CD4-positive, alpha-beta T cell treated with Interleukin-2 at 100 ng/mL for 4 hours (primary cell): Measurements from ENCODE around the gene PIK3IP1.
"Not testable (repeated sequence)": the region's sequence is repeated elsewhere in the genome, so short reads cannot be mapped to it uniquely, and the experiment has no call there.

Source experiments
- DNase-seq: peaks from one replicate; pipeline ENCODE4 v3.0.0-alpha.2; 2020; ENCODE audit warnings: low spot score

Gene PIK3IP1

DNA sequence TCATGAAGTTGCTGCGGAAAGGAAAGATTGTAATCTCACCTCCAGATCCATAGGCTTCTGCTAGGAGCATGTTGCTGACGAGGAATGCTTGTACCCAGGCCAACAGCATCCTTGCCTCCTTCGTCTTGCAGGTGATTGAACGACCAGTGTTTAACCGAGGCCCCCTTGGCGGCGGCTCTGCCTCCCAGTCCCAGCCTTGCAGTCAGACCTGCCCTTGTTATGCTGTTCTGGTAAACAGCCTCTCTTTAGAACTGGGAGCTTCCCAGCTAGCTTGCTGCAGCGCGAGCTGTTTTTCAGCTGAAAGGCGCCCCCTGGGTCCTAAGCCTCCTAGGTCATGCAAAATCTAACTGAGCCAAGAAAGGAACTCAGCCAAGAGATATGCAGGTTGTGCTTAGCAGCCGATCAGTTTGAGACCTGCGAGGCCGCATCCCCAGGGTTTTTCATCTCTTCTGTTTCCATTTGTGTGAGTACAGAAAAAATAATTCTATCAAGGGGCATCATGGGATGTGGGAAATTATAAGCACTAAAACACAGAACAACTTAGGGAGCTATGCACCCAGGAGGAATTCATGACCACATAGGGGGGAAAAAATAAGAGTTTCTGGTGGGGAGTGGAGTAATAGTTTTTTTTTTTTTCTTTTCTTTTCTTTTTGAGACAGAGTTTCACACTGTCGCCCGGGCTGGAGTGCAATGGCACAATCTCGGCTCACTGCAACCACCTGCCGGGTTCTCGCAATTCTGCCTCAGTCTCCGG is at the start of gene PIK3IP1:
PIK3IP1 (minus strand) TSS at position 253 of the 754 bp plus-strand sequence; CDS start at position 109, 144 bp downstream.
- peak; percentile 91 for DNase-seq

- no peak for DNase-seq
Observed at GRCh38 chr22:31341386-31342088, 49.2 kb upstream of the PIK3IP1 start.

DNA sequence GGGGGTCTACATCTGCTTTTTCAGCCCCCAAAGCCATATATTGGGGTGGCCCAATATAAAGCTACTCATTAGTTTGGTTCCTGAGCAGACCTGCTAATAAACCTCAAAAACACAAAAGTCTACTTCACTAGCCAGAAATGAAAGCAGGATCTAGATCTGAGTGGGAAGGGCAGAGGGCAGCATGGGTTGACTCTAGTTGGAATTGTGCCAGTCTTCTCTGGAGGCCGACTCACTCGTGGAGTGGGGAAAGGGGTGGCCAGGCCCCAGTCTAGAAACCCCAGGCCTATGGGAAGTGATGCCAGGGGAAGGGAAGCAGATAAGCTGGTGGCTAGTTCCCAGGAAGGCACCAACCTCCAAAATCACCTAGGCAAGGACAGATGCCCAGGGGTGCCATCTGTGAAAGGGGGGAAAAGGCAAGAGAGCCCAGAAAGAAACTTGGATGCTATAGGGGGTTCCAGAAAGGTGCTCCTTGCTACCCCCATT is 48.5 kb upstream of the PIK3IP1 start:
- DNase-seq = no peak

DNA sequence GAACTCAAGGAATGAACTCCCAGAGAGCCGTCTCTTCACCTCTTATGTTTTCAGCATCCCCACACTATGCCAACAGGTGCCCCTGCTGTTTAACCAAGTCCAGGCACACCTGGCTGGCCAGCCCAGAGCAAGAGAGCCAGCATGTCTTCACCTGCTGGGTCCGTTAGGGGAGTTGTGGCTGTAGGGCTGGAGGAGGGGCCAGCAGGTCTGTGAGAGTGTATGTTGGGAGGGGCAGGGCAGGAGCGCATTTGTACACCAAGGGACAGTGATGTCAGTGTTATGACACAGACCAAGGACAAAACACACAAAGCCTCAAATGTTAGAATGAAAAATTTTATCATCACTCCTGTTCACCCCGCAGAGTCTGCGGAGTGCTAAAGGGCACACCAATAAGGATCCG is 48.1 kb upstream of the PIK3IP1 start:
- DNase-seq = no peak

- no peak for DNase-seq
Observed at GRCh38 chr22:31339148-31339832, 47.0 kb upstream of the PIK3IP1 start.

GRCh38 chr22:31337178-31337577 is 44.9 kb upstream of the PIK3IP1 start:
- DNase-seq = peak; percentile 13

DNA sequence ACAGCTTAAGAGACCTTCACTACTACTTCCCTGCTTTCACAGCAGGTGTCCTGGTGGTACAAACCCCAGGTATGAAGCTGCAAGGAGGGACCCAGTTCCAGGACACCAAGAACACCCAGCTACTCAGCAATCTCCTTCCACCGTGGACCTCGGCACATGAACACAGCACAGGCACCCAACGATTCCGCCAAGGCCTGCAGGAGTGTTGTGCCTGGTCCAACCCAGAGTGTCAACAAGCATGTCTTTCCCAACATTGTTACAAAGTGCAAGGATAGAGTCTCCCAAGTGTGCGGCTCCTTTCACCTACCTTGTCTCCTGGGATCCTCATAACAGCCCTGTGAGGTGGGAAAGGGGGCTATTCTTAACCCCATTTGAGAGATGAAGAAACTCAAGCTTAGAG is 42.0 kb upstream of the PIK3IP1 start:
- DNase-seq = no peak

- no peak for DNase-seq
Observed at GRCh38 chr22:31333641-31334040, 41.4 kb upstream of the PIK3IP1 start.

DNA sequence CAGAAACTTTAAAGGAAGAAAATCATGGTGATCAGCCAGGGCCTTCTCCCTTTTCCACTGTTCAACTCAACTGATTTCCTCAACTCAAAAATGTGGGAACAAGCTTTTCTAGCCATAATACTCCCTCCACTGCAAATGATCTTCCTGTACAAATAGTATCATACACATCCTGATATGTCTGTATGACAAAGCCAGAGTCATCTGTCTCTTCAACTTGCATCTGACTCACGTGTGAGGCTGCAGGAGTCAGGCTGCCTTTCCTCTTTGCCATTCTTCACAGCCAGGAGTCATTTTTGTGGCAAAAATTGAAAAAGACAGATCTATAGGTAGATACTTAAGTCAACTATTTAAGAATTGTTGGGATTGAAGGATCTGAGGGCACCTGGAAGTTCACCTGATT is 40.6 kb upstream of the PIK3IP1 start:
- DNase-seq = no peak

- DNase-seq = no peak
Observed at GRCh38 chr22:31332010-31332409, 39.7 kb upstream of the PIK3IP1 start.

- no peak for DNase-seq
Observed at GRCh38 chr22:31329453-31330215, 37.3 kb upstream of the PIK3IP1 start.

- DNase-seq = no peak
Observed at GRCh38 chr22:31329029-31329428, 36.7 kb upstream of the PIK3IP1 start.

- DNase-seq = no peak
Observed at GRCh38 chr22:31328544-31328960, 36.3 kb upstream of the PIK3IP1 start.

- no peak for DNase-seq
Observed at GRCh38 chr22:31327806-31328543, 35.7 kb upstream of the PIK3IP1 start.

DNA sequence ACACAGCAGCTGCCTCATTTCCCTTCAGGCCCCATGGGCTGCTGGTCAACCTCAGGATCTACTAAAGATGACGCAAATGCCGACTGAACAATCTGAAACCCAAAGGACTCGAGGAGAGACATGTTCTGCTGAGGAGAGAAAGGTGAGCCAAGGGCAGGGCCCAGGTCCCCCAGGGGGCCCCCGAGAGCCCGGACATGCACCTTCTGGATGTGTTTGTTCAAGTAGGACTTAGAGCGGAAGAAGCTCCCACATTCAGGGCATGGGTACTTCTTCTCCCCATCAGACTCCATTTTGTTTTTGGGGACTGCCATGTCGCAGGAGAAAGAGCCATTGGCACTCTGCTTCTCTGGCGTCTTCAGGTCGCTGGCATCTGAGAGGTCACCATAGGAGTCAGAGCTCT is 34.6 kb upstream of the PIK3IP1 start:
- no peak for DNase-seq

DNA sequence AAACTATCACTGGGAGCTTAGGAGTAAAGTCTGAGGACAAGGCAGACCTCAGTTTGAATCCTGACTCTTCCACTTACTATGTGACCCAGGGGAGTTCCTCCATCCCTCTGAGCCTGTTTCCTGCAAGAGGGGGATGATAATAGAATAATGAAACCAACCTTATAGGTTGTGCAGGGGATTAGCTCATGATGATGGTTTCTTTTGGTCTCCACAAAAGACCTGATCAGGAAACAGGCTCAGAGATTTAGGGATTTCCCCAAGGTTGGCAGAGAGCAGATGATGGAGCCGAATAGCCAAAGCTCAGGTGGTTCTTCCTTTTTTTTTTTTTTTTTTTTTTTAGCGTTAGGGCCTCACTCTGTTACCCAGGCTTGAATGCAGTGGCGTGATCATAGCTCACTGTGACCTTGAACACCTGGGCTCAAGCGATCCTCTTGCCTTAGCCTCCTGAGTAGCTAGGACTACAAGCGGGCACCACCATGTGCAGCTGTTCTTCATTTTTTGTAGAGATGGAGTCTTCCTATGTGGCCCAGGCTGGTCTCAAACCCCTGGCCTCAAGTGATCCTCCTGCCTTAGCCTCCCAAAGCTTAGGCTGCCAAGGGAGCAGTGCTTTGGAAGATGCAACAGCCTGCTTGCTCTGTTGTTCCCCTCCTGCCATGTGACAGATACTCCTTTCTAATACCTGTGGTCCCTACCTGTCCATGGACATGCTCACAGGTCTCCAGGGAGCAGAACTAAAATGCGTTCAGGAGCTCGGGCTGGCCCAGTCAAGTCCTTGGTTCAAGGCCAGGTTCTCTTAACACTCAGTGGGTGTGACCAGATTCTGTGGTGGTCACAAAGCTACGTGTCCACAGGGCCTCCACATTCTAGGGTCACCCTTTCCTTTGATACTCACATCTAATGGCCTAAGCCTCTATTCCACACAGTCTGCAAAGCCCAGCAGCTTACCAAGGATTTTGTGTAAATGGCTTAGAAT is 31.6 kb upstream of the PIK3IP1 start:
- no peak for DNase-seq

DNA sequence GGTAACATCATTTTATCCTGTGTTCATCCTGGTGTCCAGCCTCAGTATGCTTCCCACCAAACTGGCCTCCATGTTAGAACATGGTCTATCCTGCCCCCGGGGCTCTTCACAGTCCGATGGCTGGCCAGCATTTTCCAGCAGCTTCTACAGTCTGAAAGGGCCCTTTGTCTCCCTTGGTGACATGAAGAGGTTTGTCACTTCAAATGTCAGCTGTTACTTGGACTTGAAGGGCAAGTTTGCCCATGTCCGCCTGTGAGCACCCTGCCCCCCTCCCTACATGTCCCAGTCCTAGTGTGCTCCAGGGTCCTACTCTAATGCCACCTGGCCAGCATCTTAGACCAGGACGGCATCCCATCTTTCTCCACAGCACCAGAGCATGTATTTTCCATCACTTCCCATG is 29.1 kb upstream of the PIK3IP1 start:
- no peak for DNase-seq

GRCh38 chr22:31314220-31314619 is 21.9 kb upstream of the PIK3IP1 start:
- not testable (repeated sequence) for DNase-seq

DNA sequence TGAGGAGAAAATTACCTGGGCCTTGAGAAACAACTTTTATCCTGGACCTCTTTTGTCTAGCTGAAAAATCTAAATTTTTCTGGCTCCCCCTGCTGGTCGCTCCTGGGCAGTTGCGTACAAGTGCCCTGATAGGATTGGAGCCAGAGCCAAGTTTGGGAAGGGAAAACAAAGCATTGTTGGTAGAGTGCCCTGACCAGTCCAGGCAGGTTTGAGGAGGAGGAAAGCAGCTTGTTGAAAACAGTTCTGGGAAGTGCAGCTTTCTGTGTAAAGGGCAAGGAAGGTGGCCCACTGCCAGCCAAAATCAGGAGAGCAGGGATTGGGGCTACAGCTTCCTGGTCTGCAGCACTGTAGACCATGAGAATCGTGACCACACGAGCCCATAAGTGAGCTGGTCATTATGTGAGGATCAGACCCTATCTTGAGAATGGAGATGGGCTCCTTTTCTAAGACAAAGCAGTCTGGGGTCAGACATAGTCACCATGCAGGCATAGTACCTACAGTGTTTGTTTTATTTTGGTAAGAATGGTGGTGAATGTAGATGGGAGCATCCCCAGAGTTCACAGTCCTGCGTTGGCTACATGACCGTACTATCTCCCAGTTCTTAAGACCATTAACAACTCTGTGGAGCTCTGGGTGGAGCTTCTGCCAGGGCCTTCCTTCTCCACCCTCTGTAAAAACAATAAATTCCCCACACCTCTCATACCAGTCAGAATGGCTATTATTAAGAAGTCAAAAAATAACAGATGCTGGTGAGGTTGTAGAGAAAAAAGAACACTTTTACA is 21.3 kb upstream of the PIK3IP1 start:
- DNase-seq = peak; percentile 70
